ENCODE data around the gene HS3ST3B1. TPM values are rescaled to one million over a fixed set of nuclear protein-coding genes. Genes with fewer than 3 reads are reported as not detected.

The HS3ST3B1 gene
- total RNA-seq, 1 experiment from 2014 or later: 0.33 TPM

DNA sequence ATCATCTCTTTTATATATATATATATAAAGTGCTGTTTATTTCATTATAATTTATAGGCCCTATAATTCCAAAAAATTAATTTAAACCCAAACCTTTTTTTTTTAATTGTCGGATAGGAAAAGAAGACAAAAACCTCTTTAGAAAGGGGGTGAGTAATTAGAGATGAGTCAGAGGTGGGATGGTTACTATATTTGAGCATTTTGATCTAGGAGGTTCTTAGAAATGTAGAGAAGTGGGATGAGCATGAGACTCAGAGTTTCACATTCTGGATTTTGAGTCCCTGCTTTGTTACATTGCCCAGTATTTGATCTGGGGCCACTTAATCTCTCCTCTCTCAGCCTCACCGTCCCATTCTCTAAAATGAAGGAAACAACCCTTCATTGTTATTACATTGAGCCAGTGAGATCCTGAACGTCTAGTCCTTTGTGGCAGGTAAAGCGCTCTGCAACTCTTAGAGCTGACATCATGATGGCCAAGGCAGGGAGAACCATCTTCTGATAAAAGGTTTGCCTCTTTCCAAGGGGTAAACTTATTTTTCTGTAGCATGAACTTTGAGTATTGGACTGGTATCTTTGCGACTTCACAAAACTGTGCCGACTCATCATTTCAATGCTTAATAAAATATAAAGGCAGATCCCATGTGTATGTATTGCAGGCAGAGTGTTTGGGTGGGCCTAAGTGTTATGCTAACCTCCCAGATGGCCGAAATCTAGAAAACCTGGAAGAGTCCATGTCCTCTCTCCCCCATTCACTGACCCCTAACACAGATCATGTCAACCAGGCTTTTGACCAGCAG lies 21.3 kb downstream of the HS3ST3B1 start:
- no peak overlapping the region for H3K4me3 ChIP-seq (ENCODE audit: low read length)
- H3F3A ChIP-seq (ENCODE audit: low read length, unreplicated experiment): no peaks in the 10 kb centered on the region
- no peaks in the 10 kb centered on the region for H3K4me1 ChIP-seq (ENCODE audit: insufficient read depth, low read length)
- no peak overlapping the region for H3K27ac ChIP-seq (ENCODE audit: low read length)
- TF ChIP-seq EZH2phosphoT487 (IDR thresholded peaks at IDR 0.05; ENCODE audit: borderline replicate concordance, low read length) (no peak), EZH2 (IDR thresholded peaks at IDR 0.05; ENCODE audit: low read length, unreplicated experiment) (no peak)
- TF ChIP-seq, protein P1, sequence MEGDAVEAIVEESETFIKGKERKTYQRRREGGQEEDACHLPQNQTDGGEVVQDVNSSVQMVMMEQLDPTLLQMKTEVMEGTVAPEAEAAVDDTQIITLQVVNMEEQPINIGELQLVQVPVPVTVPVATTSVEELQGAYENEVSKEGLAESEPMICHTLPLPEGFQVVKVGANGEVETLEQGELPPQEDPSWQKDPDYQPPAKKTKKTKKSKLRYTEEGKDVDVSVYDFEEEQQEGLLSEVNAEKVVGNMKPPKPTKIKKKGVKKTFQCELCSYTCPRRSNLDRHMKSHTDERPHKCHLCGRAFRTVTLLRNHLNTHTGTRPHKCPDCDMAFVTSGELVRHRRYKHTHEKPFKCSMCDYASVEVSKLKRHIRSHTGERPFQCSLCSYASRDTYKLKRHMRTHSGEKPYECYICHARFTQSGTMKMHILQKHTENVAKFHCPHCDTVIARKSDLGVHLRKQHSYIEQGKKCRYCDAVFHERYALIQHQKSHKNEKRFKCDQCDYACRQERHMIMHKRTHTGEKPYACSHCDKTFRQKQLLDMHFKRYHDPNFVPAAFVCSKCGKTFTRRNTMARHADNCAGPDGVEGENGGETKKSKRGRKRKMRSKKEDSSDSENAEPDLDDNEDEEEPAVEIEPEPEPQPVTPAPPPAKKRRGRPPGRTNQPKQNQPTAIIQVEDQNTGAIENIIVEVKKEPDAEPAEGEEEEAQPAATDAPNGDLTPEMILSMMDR (conservative IDR thresholded peaks at IDR 0.05; ENCODE audit: low read depth, low read length): no peak
- no peaks in the 10 kb centered on the region for H4K20me1 ChIP-seq (ENCODE audit: low read length)
- H3K27me3 ChIP-seq (ENCODE audit: low read length): peaks cover 87% of the 10 kb centered on the region
- no peaks in the 10 kb centered on the region for H3K36me3 ChIP-seq (ENCODE audit: low read depth, low read length)
- no peaks in the 10 kb centered on the region for H3K79me2 ChIP-seq (ENCODE audit: low read length)
- H3K9me2 ChIP-seq (replicated peaks; ENCODE audit: low read length): no peaks in the 10 kb centered on the region
- DNase-seq (no peak), ATAC-seq (no peak)
- no peaks in the 10 kb centered on the region for H3K9me3 ChIP-seq (ENCODE audit: low read length)
- no TSS peak for BruUV-seq (replicated peaks)
- H3K9ac ChIP-seq (ENCODE audit: low read length): no peak overlapping the region
- no peak overlapping the region for H2AFZ ChIP-seq (ENCODE audit: low read length)
- intact Hi-C loops (cut with micrococcal nuclease): no loop called here
- ChIA-PET CTCF (no interaction called here), POLR2A (ENCODE audit: unreplicated experiment) (no interaction called here)
- no peak overlapping the region for H3K4me2 ChIP-seq (ENCODE audit: low read length)

DNA sequence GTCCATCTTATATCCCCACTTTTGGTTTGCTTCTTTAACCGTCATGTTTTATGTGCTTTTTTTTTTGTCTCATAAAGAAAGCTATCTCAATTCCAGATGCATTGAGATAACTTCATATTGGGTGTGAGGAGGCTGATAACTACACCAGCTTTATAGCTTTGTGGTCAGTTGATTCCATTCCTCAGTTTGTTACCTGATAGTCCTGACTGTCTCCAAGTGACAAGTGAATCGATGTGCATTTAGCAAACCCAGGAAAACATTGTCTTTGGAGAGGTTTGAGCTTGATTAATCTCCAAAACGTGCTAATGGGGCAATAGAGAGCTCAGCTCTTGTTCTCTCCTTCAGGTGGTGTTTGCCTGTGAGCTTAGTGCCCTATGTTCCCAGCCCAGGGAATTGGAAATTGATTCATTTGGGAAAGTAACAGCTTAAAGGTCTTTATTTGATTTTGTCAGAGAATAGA lies 22.7 kb downstream of the HS3ST3B1 start:
- no peaks in the 10 kb centered on the region for H3F3A ChIP-seq (ENCODE audit: low read length, unreplicated experiment)
- DNase-seq: no peak
- H3K4me3 ChIP-seq (ENCODE audit: low read length): no peak overlapping the region
- no peak overlapping the region for H3K4me2 ChIP-seq (ENCODE audit: low read length)
- ChIA-PET CTCF (no interaction called here), POLR2A (ENCODE audit: unreplicated experiment) (no interaction called here)
- ATAC-seq: no peak
- BruUV-seq (replicated peaks): no TSS peak
- H3K9ac ChIP-seq (ENCODE audit: low read length): no peak overlapping the region
- peaks cover 85% of the 10 kb centered on the region for H3K27me3 ChIP-seq (ENCODE audit: low read length)
- no peaks in the 10 kb centered on the region for H3K9me3 ChIP-seq (ENCODE audit: low read length)
- no peaks in the 10 kb centered on the region for H3K4me1 ChIP-seq (ENCODE audit: insufficient read depth, low read length)
- intact Hi-C loops (cut with micrococcal nuclease): no loop called here
- no peaks in the 10 kb centered on the region for H3K36me3 ChIP-seq (ENCODE audit: low read depth, low read length)
- H3K27ac ChIP-seq (ENCODE audit: low read length): no peak overlapping the region
- no peaks in the 10 kb centered on the region for H3K79me2 ChIP-seq (ENCODE audit: low read length)
- no peak overlapping the region for H2AFZ ChIP-seq (ENCODE audit: low read length)
- H4K20me1 ChIP-seq (ENCODE audit: low read length): no peaks in the 10 kb centered on the region
- TF ChIP-seq EZH2phosphoT487 (IDR thresholded peaks at IDR 0.05; ENCODE audit: borderline replicate concordance, low read length) (no peak), EZH2 (IDR thresholded peaks at IDR 0.05; ENCODE audit: low read length, unreplicated experiment) (no peak)
- TF ChIP-seq, protein P1 (conservative IDR thresholded peaks at IDR 0.05; ENCODE audit: low read depth, low read length): no peak
- H3K9me2 ChIP-seq (replicated peaks; ENCODE audit: low read length): no peaks in the 10 kb centered on the region

- H3K79me2 ChIP-seq (ENCODE audit: low read length): no peaks in the 10 kb centered on the region
- TF ChIP-seq, protein P1 (conservative IDR thresholded peaks at IDR 0.05; ENCODE audit: low read depth, low read length): no peak
- TF ChIP-seq EZH2 (IDR thresholded peaks at IDR 0.05; ENCODE audit: low read length, unreplicated experiment): no peak
- TF ChIP-seq EZH2phosphoT487 (IDR thresholded peaks at IDR 0.05; ENCODE audit: borderline replicate concordance, low read length): no peak
- no peaks in the 10 kb centered on the region for H3K9me3 ChIP-seq (ENCODE audit: low read length)
- H3F3A ChIP-seq (ENCODE audit: low read length, unreplicated experiment): no peaks in the 10 kb centered on the region
- POLR2A ChIA-PET (ENCODE audit: unreplicated experiment): no interaction called here
- H3K9me2 ChIP-seq (replicated peaks; ENCODE audit: low read length): no peaks in the 10 kb centered on the region
- CTCF ChIA-PET: no interaction called here
- H3K9ac ChIP-seq (ENCODE audit: low read length): no peak overlapping the region
- BruUV-seq (replicated peaks): no TSS peak
- no peak overlapping the region for H3K4me3 ChIP-seq (ENCODE audit: low read length)
- H3K4me1 ChIP-seq (ENCODE audit: insufficient read depth, low read length): no peaks in the 10 kb centered on the region
- H3K27me3 ChIP-seq (ENCODE audit: low read length): peaks cover 75% of the 10 kb centered on the region
- intact Hi-C loops (cut with micrococcal nuclease): no loop called here
- no peak overlapping the region for H2AFZ ChIP-seq (ENCODE audit: low read length)
- DNase-seq: no peak
- no peak overlapping the region for H3K4me2 ChIP-seq (ENCODE audit: low read length)
- no peaks in the 10 kb centered on the region for H4K20me1 ChIP-seq (ENCODE audit: low read length)
- no peaks in the 10 kb centered on the region for H3K36me3 ChIP-seq (ENCODE audit: low read depth, low read length)
- no peak overlapping the region for H3K27ac ChIP-seq (ENCODE audit: low read length)
- no peak for ATAC-seq
Observed at GRCh38 chr17:14325618-14326167, 24.8 kb downstream of the HS3ST3B1 start.
